B cell (primary cell): Measurements from ENCODE around the gene IQCB1. TPM values are rescaled to one million over a fixed set of nuclear protein-coding genes. Genes with fewer than 3 reads are reported as not detected.

Experiments used
- ATAC-seq: fragments of 200-7000 bp; cut with Tn5 transposase; one replicate; pipeline ENCODE4 v1.10.0; 2021; ENCODE audit warnings: low read depth, mild to moderate bottlenecking, moderate number of reproducible peaks, moderate library complexity
- CTCF ChIA-PET: fragments of 350-600 bp; sonication (Branson Sonifier 250); formaldehyde crosslinking; loops from one replicate; lab custom pipeline; 2021; ENCODE audit warnings: antibody characterized with exemption, inconsistent platforms; lab: Charles Lee
- POLR2A ChIA-PET: fragments of 350-600 bp; sonication (Branson Sonifier 250); formaldehyde crosslinking; loops from one replicate; lab custom pipeline; 2021; ENCODE audit warnings: antibody characterized with exemption; lab: Charles Lee
- DNase-seq: peaks from one replicate; pipeline ENCODE4 v3.0.0; 2013
- H2AFZ ChIP-seq: 2 replicates; pipeline ENCODE4 v1.6.1; 2012; ENCODE audit warnings: mild to moderate bottlenecking, low read depth, low read length; ENCODE audit not compliant: insufficient read depth, poor library complexity, severe bottlenecking
- H3K27ac ChIP-seq, 2 donors: 1 replicate in 1 of 2; 2 replicates in 1 of 2; pipeline ENCODE4 v1.5.1; 2012 to 2013; ENCODE audit warnings: low read length in 2 of 2, mild to moderate bottlenecking in 2 of 2, moderate library complexity in 1 of 2
- H3K27me3 ChIP-seq, 4 experiments: fragments of 200-600 bp in 1 of 4; sonication (generic) in 1 of 4; replicated peaks in 1 of 4; 1 replicate in 2 of 4; 2 replicates in 2 of 4; pipeline versions ENCODE4 v1.6.1 to v1.7.0; 2013 to 2016; ENCODE audit warnings: low read length in 3 of 4, mild to moderate bottlenecking in 2 of 4, mixed read lengths in 1 of 4, moderate library complexity in 1 of 4; ENCODE audit not compliant: insufficient read depth in 4 of 4, control insufficient read depth in 3 of 4; ENCODE audit errors: control extremely low read depth in 1 of 4
- H3K36me3 ChIP-seq, 2 experiments: replicated peaks in 1 of 2; 1 replicate in 1 of 2; 2 replicates in 1 of 2; pipeline versions ENCODE4 v1.6.1 to v1.7.1; 2013; ENCODE audit warnings: low read length in 1 of 2; ENCODE audit not compliant: insufficient read depth in 2 of 2, control insufficient read depth in 1 of 2; ENCODE audit errors: control extremely low read depth in 1 of 2, extremely low read depth in 1 of 2
- H3K4me1 ChIP-seq, 2 donors: fragments of 200-600 bp in 1 of 2; sonication (generic) in 1 of 2; 1 replicate in 1 of 2; 2 replicates in 1 of 2; pipeline versions ENCODE4 v1.5.1 to v1.6.1; 2013 to 2017; ENCODE audit warnings: low read length in 2 of 2; ENCODE audit not compliant: control insufficient read depth in 2 of 2, insufficient read depth in 2 of 2
- H3K4me2 ChIP-seq: replicated peaks from 2 replicates; pipeline ENCODE3; 2012; ENCODE audit warnings: mild to moderate bottlenecking, low read depth, low read length; ENCODE audit not compliant: poor library complexity, severe bottlenecking
- H3K4me3 ChIP-seq, 5 experiments: fragments of 200-600 bp in 1 of 5; sonication (generic) in 1 of 5; 1 replicate in 3 of 5; 2 replicates in 2 of 5; pipeline versions ENCODE4 v1.5.1 to v1.7.0; 2011 to 2016; ENCODE audit warnings: low read length in 4 of 5, mild to moderate bottlenecking in 4 of 5, low read depth in 2 of 5, control low read depth in 1 of 5, moderate library complexity in 1 of 5; ENCODE audit not compliant: insufficient read depth in 1 of 5; ENCODE audit errors: control extremely low read depth in 1 of 5, extremely low read depth in 1 of 5
- H3K79me2 ChIP-seq: fragments of 200-600 bp; sonication (generic); one replicate; pipeline ENCODE4 v1.6.0; 2016; ENCODE audit warnings: low read length; ENCODE audit not compliant: control insufficient read depth, insufficient read depth
- H3K9ac ChIP-seq: fragments of 200-600 bp; sonication (generic); 2 replicates; pipeline ENCODE4 v1.6.1; 2017; ENCODE audit warnings: mild to moderate bottlenecking, low read length, moderate library complexity
- H3K9me3 ChIP-seq, 3 donors: one replicate each; pipeline versions ENCODE4 v1.6.1 to v1.7.1; 2013; ENCODE audit warnings: low read length in 2 of 3; ENCODE audit not compliant: control insufficient read depth in 2 of 3, insufficient read depth in 1 of 3; ENCODE audit errors: control extremely low read depth in 1 of 3
- H4K20me1 ChIP-seq: 2 replicates; pipeline ENCODE4 v1.6.0; 2012; ENCODE audit warnings: mild to moderate bottlenecking, low read length; ENCODE audit not compliant: insufficient read depth, control insufficient read depth, poor library complexity, severe bottlenecking
- H3K27ac Mint-ChIP-seq: one replicate; pipeline ENCODE4 v1.8.0; 2021; ENCODE audit warnings: mixed read lengths
- H3K27me3 Mint-ChIP-seq: one replicate; pipeline ENCODE4 v1.8.0; 2021; ENCODE audit warnings: mixed read lengths
- H3K4me1 Mint-ChIP-seq: one replicate; pipeline ENCODE4 v1.8.0; 2021; ENCODE audit warnings: mixed read lengths
- H3K4me3 Mint-ChIP-seq: one replicate; pipeline ENCODE4 v1.8.0; 2021; ENCODE audit warnings: mixed read lengths
- H3K9me3 Mint-ChIP-seq: one replicate; pipeline ENCODE4 v1.8.0; 2022; ENCODE audit warnings: mixed read lengths; ENCODE audit not compliant: insufficient read depth
- CTCF ChIP-seq: fragments of 200-600 bp; IDR thresholded peaks from one replicate; pipeline ENCODE4 v1.8.0; 2022; ENCODE audit warnings: antibody characterized with exemption, mild to moderate bottlenecking
- EZH2 ChIP-seq: IDR thresholded peaks from 2 replicates; pipeline ENCODE4 v1.6.1; 2012; ENCODE audit warnings: borderline replicate concordance, low read depth, mild to moderate bottlenecking, moderate library complexity, low read length; ENCODE audit not compliant: insufficient read depth, poor library complexity, severe bottlenecking
- WGBS: methylation state at CpG from one replicate; pipeline ENCODE4 v1.1.5; 2013; ENCODE audit warnings: missing lambda C conversion rate; ENCODE audit not compliant: insufficient coverage; 5-methylcytosine and 5-hydroxymethylcytosine counted together
- intact Hi-C: fragments of 100-400 bp; cut with micrococcal nuclease; formaldehyde crosslinking; loops from one replicate; pipeline ENCODE4 v1.10.0; 2022
- polyA plus RNA-seq: library from polyadenylated mRNA; depleted of rRNA; stranded (reverse); fragments of >200 nt; gene quantifications from 2 replicates; pipeline ENCODE4 v1.2.3, GENCODE V29; 2012
- total RNA-seq, 2 donors: library from RNA; stranded (reverse); fragments of 120-200 nt in 1 of 2; gene quantifications; 1 replicate in 1 of 2; 2 replicates in 1 of 2; pipeline versions ENCODE4 v1.2.3 to v1.2.4, GENCODE V29; 2013 to 2022

IQCB1 gene
- total and polyA plus RNA-seq, 2 donors (not counting 1 experiment from before 2014, with no cell fraction given): 32.0 to 54.6 TPM

GRCh38 chr3:121834157-121834670 is 646 bp downstream of the IQCB1 start:
- H3K27me3 Mint-ChIP-seq: no peaks in the 10 kb centered on the region
- Histone ChIP-seq H3K36me3 (peaks cover 12 to 41% of the 10 kb centered on the region in 2 experiments), H3K9me3 (no peaks in the 10 kb centered on the region), H3K79me2 (peaks cover 97% of the 10 kb centered on the region), H2AFZ (peak overlapping the region; percentile 72), H4K20me1 (peaks cover 26% of the 10 kb centered on the region), H3K4me3 (peak overlapping the region; percentile 83 to 97 (median 94)), H3K4me1 (peaks cover 22 to 46% of the 10 kb centered on the region in 2 donors), H3K27me3 (no peaks in the 10 kb centered on the region), H3K9ac (peak overlapping the region; percentile 98), H3K27ac (peak overlapping the region; percentile 88 to 94), H3K4me2 (peak overlapping the region; percentile 88)
- no peaks in the 10 kb centered on the region for H3K9me3 Mint-ChIP-seq
- ChIA-PET POLR2A (interaction anchor here (1.0 to 1.2 kb wide), 2 partner anchors 16 to 243 kb away, joined by 3 to 6 read pairs; no protein-coding TSS in a partner anchor), CTCF (no interaction called here)
- no peak for ATAC-seq
- intact Hi-C loops: loop anchor here (2.0 kb wide), 1 partner anchor 425 kb away; no protein-coding TSS in a partner anchor
- no peak for DNase-seq
- peak overlapping the region; percentile 89 for H3K4me3 Mint-ChIP-seq
- H3K4me1 Mint-ChIP-seq: peaks cover 68% of the 10 kb centered on the region
- 18% methylated on average over 11 of the region's 15 CpGs for WGBS
- TF ChIP-seq CTCF (no peak), EZH2 (no peak)
- peak overlapping the region; percentile 88 for H3K27ac Mint-ChIP-seq

GRCh38 chr3:121822973-121823372 is 11.9 kb downstream of the IQCB1 start:
- H3K4me2 ChIP-seq: no peak overlapping the region
- peaks cover 27% of the 10 kb centered on the region for H3K4me1 Mint-ChIP-seq
- H3K9me3 ChIP-seq: peaks cover 0 to 6% (median 4%) of the 10 kb centered on the region in 3 donors
- intact Hi-C loops: no loop called here
- POLR2A ChIA-PET: no interaction called here
- CTCF ChIA-PET: no interaction called here
- peaks cover 56% of the 10 kb centered on the region for H3K79me2 ChIP-seq
- no peak overlapping the region for H3K27ac Mint-ChIP-seq
- H3K9me3 Mint-ChIP-seq: no peaks in the 10 kb centered on the region
- no peak overlapping the region for H3K27ac ChIP-seq
- H3K27me3 Mint-ChIP-seq: no peaks in the 10 kb centered on the region
- peaks cover 11 to 78% of the 10 kb centered on the region in 2 experiments for H3K36me3 ChIP-seq
- DNase-seq (no peak), ATAC-seq (no peak)
- H2AFZ ChIP-seq: no peak overlapping the region
- no peak overlapping the region for H3K4me3 Mint-ChIP-seq
- H3K4me1 ChIP-seq: peaks cover 3 to 8% of the 10 kb centered on the region in 2 donors
- H3K4me3 ChIP-seq: no peak overlapping the region
- no peaks in the 10 kb centered on the region for H4K20me1 ChIP-seq
- no peaks in the 10 kb centered on the region for H3K27me3 ChIP-seq
- WGBS: no CpG with 5 or more reads among the region's 1 CpG
- no peak overlapping the region for H3K9ac ChIP-seq
- no peak for TF ChIP-seq EZH2
- no peak for TF ChIP-seq CTCF
